CD4-positive, alpha-beta T cell treated with Interleukin-15 for 1 hour (primary cell): ENCODE data around the gene ALOX5.
"Not testable (repeated sequence)": the region's sequence is repeated elsewhere in the genome, so short reads cannot be mapped to it uniquely, and the experiment has no call there.

Experiments
- DNase-seq: peaks from one replicate; pipeline ENCODE4 v3.0.0-alpha.2; 2020

The ALOX5 gene

DNA sequence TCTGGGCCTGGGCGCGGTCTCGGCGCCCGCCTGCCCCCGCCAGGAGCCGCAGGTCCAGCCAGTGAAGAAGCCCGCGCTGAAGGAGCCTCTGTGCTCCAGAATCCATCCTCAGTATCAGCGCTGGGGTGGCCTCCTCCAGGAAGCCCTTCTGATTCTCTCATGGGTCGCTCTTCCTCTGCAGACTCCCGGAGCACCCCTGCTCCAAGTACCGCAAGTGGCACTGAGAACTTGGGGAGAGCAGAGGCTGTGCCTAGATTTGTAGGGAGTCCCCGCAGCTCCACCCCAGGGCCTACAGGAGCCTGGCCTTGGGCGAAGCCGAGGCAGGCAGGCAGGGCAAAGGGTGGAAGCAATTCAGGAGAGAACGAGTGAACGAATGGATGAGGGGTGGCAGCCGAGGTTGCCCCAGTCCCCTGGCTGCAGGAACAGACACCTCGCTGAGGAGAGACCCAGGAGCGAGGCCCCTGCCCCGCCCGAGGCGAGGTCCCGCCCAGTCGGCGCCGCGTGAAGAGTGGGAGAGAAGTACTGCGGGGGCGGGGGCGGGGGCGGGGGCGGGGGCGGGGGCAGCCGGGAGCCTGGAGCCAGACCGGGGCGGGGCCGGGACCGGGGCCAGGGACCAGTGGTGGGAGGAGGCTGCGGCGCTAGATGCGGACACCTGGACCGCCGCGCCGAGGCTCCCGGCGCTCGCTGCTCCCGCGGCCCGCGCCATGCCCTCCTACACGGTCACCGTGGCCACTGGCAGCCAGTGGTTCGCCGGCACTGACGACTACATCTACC, at the start of gene ALOX5:
TSS of gene ALOX5 (plus strand) at position 641 of the 774 bp plus-strand sequence. CDS start at position 705, 64 bp downstream.
- DNase-seq, result peak; percentile 44

GRCh38 chr10:45325116-45325515, 48.9 kb upstream of the ALOX5 start:
- no peak for DNase-seq

GRCh38 chr10:45326864-45327263, 47.2 kb upstream of the ALOX5 start:
- not testable (repeated sequence) for DNase-seq

DNA sequence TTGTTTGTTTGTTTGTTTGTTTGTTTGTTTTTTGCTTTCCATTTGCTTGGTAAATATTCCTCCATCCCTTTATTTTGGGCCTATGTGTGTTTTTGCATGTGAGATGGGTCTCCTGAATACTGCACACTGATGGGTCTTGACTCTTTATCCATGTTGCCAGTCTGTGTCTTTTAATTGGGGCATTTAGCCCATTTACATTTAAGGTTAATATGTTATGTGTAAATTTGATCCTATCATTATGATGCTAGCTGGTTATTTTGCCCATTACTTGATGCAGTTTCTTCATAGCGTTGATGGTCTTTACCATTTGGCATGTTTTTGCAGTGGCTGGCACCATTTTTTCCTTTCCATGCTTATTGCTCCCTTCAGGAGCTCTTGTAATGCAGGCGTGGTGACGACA, 42.2 kb upstream of the ALOX5 start:
- DNase-seq, result not testable (repeated sequence)

DNA sequence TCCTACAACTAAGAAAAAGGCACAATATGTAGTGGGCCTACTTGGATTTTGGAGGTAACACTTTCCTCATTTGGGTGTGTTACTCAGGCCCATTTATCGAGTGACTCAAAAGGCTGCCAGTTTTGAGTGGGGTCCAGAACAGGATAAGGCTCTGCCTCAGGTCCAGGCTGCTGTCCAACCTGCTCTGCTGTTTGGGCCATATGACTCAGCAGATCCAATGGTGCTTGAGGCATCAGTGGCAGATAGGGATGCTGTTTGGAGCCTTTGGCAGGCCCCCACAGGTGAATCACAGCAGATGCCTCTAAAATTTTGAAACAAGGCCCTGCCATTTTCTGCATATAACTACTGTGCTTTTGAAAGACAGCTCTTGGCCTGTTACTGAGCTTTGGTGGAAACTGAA, 34.1 kb upstream of the ALOX5 start:
- no peak for DNase-seq

GRCh38 chr10:45340420-45340819, 33.6 kb upstream of the ALOX5 start:
- not testable (repeated sequence) for DNase-seq

- not testable (repeated sequence) for DNase-seq
Observed at GRCh38 chr10:45346652-45347335, 27.2 kb upstream of the ALOX5 start.

- not testable (repeated sequence) for DNase-seq
Observed at GRCh38 chr10:45347464-45347863, 26.6 kb upstream of the ALOX5 start.

DNA sequence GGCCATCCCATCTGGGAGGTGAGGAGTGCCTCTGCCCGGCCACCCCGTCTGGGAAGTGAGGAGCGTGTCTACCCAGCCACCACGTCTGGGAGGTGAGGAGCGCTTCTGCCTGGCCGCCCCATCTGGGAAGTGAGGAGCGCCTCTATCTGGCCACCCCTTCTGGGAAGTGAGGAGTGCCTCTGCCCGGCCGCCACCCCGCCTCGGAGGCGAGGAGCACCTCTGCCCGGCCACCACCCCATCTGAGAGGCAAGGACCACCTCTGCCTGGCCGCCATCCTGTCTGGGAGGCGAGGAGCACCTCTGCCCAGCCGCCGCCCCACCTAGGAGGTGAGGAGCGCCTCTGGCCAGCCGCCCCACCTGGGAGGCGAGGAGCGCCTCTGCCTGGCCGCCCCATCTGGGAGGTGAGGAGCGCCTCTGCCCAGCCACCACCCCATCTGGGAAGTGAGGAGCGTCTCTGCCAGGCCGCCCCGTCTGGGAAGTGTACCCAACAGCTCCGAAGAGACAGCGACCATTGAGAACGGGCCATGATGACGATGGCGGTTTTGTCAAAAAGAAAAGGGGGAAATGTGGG, 25.7 kb upstream of the ALOX5 start:
- not testable (repeated sequence) for DNase-seq

GRCh38 chr10:45353186-45353585, 20.8 kb upstream of the ALOX5 start:
- no peak for DNase-seq

DNA sequence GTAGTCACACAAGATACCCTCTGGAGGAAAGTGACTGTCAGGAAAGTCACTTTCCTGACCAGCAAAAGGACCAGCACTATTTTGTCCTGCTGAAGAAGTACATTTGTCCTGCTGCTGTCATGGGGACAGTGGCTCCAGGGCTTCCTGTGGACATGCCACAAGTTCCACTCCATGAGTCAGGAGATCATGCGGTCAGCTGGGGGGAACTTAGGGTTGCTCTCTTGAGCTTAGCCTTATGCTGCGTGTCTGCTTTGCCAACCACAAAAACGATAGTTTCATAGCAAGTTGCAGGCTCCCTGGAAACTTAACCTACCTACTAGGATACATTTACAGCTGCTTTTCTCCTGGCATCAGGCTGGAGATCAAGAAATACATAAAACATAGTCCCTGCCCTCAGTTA, 19.8 kb upstream of the ALOX5 start:
- peak; percentile 59 for DNase-seq

GRCh38 chr10:45355494-45355893, 18.5 kb upstream of the ALOX5 start:
- DNase-seq, result no peak

GRCh38 chr10:45358961-45359360, 15.1 kb upstream of the ALOX5 start:
- DNase-seq, result not testable (repeated sequence)

DNA sequence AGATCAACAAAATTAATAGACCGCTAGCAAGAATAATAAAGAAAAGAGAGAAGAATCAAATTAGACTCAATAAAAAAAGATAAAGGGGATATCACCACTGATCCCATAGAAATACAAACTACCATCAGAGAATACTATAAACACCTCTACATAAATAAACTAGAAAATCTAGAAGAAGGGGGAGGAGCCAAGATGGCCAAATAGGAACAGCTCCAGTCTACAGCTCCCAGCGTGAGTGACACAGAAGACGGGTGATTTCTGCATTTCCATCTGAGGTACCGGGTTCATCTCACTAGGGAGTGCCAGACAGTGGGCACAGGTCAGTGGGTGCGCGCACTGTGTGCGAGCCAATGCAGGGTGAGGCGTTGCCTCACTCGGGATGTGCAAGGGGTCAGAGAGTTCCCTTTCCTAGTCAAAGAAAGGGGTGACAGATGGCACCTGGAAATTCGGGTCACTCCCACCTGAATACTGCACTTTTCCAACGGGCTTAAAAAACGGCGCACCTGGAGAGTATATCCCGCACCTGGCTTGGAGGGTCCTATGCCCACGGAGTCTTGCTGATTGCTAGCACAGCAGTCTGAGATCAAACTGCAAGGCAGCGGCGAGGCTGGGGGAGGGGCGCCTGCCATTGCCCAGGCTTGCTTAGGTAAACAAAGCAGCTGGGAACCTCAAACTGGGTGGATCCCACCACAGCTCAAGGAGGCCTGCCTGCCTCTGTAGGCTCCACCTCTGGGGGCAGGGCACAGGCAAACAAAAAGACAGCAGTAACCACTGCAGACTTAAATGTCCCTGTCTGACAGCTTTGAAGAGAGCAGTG, 11.8 kb upstream of the ALOX5 start:
- not testable (repeated sequence) for DNase-seq

DNA sequence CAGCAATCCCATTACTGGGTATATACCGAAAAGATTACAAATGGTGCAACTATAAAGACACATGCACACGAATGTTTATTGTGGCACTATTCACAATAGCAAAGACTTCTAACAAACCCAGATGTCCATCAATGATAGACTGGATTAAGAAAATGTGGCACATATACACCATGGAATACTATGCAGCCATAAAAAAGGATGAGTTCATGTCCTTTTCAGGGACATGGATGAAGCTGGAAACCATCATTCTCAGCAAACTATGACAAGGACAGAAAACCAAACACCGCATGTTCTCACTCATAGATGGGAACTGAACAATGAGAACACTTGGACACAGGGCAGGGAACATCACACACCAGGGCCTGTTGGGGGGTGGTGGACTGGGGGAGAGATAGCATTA, 6.4 kb upstream of the ALOX5 start:
- not testable (repeated sequence) for DNase-seq

DNA sequence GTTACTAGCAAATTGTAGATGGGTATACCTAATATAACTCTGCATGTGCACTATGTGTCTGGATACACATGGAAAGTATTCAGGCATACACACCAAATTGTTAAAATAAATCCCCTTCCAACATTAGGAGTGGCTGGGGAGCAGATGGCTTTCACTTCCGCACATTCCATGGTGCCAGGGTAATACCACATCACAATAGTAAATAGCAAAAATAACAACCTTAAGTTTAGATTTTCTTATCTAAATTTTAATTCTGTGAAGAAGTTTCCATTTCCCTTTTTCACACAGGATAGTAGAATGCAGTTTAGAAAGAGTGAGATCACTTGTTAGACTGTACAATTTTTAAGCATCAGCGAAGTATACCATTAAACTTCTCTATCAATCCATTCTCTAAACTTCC, 5.8 kb upstream of the ALOX5 start:
- DNase-seq, result no peak

DNA sequence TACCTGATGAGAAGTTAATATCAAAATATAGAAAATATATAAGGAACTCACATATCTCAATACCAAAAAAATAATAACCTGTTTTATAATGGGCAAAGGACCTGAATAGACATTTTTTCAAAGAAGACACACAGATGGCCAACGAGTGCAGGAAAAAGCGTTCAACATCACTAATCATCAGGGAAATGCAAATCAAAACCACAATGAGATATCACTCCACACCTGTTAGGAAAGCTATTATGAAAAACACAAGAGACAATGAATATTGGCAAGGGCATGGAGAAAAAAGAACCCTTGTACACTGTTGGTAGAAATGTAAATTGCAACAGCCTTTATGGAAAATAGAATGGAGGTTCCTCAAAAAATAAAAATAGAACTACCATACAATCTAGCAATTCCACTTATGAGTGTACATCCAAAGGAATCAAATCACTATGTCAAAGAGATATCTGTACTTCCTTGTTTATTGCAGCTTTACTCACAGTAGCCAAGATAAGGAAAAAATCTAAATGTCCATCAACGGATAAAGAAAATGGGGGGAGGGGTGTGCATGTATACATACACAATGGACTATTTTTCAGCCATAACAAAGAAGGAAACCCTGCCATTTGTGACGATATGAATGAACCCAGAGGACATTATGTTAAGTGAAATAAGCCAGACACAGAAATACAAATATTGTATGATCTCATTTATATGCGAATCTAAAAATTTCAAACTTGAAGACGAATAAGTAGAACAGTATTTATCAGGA, 3.6 kb upstream of the ALOX5 start:
- DNase-seq, result no peak

- DNase-seq, result no peak
Observed at GRCh38 chr10:45371560-45371959, 2.5 kb upstream of the ALOX5 start.

- DNase-seq, result no peak
Observed at GRCh38 chr10:45372251-45372951, 1.6 kb upstream of the ALOX5 start.

- peak; percentile 19 for DNase-seq
Observed at GRCh38 chr10:45373003-45373575, 927 bp upstream of the ALOX5 start.

DNA sequence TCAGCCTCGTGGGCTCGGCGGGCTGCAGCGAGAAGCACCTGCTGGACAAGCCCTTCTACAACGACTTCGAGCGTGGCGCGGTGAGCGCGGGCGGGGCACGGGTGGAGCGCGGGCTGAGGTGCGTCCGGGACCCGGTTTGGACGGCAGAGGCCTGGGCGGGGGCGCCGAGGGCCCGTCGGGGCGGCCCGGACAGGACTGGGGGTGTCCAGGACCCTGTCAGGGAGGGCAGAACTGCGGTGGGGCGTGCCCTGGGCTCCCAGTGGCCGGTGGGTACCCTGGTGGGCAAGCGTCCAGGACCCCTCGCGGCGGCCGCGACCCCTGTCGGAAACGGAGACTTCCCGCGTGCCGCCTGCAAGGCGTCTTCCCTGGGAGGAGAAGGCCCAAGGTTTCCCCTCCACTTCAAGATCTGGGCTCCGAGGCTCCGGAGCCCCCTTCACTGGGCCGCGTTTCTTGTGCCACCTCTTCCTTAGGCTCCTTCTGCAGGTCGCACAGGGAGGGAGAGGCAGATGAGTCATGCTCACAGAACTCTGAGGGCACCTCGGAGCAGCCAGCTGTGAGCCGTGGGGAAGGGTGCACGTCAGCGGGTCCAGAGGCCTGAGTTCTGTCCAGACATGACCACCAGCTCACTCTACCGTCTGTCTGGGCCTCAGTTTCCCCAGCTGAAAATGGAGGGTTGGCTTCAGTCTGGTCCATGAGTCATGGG, 485 bp downstream of the ALOX5 start:
- peak; percentile 40 for DNase-seq
